Dedifferentiated amniotic fluid mesenchymal stem cell (primary cell): Measurements from ENCODE around the gene TRMT61A.

Experiments
- DNase-seq: peaks from one replicate; pipeline ENCODE4 v3.0.0-alpha.2; 2016; ENCODE audit errors: extremely low spot score

The TRMT61A gene

DNA sequence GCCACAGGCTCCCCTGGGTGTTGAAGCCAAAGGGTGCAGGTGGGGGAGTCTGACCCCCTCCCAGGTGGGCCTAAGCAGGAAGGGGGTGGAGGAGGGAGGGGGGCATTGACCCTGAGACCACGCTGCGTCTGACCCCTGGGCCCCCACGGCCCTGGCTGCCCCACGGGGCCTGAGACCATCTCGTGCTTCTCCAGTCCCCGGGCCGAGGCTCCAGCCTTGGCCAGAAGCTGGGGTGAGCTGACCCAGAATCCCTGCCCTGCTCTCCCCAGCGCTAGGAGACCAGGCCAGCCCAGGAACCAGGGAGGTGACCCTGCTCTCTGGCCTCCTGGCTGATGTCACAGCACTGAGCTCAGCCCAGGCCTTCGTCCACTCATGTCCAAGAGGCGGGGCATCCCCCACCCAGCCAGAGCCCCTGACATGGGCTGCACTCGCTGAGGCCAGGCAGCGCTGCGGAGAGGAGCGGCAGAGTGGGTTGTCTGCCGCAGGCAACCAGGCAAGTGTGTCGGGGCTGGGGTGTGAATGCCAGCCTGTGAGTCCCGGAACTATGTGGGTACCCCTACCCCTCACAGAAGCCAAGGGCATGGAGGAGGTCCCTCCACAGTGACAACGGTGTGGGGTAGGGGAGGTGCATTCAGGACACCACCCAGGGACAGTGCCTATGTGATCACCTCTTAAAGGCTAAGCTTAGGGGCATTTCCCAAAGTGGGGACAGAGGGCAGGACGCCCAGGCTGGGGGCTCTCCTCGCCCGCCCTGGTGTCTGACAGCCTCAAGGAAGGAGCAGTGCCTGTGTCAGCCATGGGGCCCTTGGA, 6.3 kb downstream of the TRMT61A start:
- DNase-seq = no peak

DNA sequence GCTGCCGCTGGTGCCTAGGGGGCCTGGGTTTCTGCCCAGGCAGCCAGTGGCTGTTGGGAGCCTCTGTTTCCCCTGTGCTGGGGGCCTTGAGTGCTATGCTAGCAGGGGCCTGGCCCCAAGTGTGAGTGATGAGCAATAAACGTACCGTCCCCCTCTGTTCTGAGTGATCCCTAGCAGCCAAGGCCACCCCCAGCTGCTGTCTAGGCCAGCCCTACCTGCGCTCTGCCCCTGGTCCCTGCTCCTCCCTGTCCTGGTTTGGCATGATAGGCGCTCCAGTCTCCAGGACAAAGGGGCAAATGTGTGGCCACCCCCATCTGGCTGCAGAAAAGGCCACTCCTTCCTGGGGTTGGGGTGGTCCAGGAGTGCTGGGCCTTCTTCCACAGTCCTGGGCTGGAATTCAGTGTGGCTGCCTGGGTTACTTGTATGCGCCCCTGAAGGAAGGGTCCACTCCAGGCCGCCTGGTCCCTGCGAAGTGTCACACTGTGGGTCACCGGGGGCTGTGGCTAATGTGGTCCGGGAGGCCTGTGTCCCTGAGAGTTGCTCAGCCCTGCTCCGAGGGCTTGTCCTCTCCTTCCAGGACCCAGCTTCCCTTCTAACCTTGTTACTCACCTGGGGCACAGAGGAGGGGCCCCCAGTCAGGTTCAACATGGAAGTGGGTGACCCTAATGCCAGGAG, 7.0 kb downstream of the TRMT61A start:
- no peak for DNase-seq

GRCh38 chr14:103536693-103537092, 7.7 kb downstream of the TRMT61A start:
- DNase-seq = no peak

DNA sequence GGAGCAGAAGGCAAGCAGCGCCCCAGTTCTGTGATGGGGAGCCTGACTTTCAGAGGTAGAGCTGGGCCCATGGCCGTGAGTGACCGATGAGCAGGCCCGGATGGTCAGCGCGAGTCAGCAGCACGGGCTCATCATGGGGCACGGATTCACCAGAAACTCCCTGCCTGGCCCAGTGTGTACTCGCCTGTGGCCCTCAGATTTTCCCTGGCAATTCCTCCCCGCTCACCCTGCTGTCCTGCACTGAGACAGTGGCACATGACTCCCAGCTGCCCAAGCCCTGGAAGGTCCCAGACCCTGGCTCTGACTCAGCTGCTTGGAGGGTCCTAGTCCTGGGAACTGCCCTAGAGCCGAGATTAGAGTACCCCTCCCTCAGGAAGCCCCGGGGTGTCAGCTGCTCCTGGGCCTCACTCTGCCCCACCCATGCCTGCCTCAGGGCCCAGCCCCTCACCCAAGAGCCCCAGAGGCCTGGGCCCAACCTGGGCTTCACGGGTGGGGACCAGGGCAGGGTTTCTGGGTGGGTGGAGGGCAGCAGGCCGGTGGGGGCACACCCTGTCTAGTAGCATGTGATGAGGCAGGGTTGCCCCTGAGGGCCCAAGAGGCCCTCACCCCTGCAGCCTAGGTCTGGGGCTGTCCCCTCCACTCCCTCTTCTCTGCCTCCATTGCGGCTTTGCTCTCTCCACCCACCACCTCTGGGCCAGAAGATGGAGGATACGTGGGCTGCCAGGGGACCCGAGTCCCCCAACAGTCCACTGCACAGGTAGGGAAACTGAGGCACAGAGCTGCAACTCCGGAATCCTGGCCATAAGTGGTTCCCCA, 8.4 kb downstream of the TRMT61A start:
- DNase-seq = no peak

GRCh38 chr14:103538291-103539055, 9.5 kb downstream of the TRMT61A start:
- DNase-seq = no peak

- no peak for DNase-seq
These were observed 10.2 kb downstream of the TRMT61A start for GRCh38 chr14:103539056-103539825.

GRCh38 chr14:103540821-103541708, 12.1 kb downstream of the TRMT61A start:
- no peak for DNase-seq

DNA sequence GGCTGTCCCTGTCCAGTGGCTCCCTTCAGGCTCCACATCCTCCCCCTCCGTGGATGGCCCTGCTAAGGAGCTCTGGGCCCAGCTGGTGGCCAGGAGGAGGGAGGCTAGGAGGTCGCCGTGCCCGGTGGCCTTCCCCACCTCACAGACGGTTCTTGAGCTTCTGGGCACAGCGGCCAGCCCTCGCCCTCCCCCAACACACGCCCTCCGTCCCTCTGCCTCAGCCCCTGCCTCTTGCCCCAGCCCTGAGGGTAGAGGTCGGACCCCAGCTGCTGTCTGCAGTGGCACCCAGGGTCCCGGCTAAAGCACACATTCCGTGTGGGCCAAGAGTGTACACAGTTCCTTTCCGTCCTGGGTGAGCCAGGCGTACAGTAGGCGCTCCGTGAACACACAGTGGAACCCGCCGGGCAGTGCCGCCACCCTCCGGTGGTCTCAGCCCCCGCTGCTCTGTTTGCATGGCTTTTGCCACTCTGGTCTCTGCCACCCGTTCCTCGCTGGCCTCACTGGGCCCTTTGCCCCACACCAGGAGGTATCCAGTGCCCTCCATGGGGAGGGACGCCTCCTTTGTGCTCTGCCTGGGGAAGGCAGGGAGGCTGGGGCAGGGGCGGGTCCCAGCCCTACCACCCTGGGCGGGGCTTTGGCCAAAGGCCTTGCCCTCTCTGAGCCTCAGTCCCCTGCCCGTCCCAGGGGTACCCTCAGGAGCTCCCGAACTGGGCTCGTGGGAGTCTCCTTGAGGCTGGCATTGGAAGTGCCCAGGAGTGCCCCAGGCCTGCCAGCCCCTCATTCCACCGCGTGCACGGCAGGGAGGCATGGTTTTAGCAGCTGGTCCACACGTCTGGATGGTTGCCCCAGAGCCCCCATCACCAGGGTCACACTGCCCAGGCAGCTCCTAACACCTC, 13.0 kb downstream of the TRMT61A start:
- DNase-seq = no peak

DNA sequence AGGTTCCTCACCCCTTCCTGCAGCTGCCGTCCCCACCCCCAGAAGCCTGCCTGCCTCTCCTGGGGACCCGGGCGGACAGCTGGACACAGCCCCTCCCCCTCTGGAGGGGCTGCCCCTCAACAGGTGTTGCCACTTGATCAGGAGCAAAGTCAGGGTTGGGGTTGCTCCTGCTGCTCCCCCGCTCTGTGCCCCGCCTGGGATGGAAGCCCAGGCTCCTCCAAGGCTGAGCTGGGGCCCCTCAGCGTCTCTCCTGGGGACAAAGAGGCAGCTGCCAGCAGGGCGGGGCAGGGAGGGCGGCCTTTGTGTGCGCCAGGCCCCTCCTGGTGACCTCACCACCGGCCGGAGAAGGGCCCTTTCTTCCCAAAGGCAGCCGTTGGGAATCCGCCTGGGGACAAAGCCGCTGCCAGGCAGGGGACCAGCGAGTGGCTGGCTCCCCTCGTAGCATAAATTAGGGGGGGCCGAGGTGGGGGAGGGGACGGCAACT, 13.7 kb downstream of the TRMT61A start:
- DNase-seq = no peak

DNA sequence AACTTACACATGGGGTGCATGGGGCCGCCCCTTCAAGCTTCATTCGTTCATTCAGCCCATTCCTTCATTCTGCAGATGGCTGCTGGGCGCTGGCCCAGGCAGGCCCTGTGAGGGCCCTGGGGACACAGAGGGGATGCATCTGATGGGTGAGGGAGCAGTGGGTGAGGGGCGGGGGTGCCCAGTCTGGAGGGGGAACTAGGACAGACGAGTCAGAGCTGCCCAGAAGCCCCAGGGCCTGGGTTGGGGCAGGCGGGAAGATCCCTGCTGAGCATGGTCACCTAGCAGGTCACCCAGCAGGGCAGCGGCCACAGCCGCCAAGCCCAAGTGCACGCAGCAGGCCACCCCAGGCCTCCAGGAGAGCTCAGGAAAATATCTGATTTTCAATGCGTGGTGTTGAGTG, 14.1 kb downstream of the TRMT61A start:
- no peak for DNase-seq

DNA sequence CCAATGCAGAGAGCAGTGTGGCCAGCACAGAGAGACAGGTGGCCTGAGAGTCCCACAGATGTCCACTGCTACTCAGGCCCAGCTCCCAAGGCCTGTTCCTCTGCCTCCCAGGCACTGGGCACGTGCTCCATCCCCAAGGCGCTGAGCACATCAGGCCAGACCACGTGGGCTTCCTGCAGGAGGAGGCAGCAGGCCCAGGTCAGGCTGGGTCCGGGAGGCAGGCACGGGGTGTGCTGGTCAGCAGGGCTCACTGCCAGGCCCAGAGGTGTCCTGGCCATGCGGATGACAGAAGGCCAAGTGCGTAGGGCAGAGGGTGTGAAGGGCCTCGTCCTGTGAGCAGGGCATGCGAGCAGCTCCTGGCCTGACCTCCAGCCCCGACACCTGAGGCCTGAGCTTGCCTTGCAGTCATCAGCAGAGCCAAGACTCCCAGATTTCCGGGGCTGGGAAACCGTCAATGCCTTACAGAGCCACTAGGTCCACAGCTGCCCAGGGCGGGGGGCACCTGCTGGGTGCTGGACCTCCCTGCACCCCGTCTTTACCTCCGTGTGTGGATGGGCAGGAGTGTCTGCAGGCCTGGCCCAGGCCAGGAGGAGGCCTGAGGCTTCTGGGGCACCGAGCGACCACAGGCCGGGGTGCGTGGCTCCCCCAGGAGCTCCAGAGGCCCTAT, 14.9 kb downstream of the TRMT61A start:
- no peak for DNase-seq

DNA sequence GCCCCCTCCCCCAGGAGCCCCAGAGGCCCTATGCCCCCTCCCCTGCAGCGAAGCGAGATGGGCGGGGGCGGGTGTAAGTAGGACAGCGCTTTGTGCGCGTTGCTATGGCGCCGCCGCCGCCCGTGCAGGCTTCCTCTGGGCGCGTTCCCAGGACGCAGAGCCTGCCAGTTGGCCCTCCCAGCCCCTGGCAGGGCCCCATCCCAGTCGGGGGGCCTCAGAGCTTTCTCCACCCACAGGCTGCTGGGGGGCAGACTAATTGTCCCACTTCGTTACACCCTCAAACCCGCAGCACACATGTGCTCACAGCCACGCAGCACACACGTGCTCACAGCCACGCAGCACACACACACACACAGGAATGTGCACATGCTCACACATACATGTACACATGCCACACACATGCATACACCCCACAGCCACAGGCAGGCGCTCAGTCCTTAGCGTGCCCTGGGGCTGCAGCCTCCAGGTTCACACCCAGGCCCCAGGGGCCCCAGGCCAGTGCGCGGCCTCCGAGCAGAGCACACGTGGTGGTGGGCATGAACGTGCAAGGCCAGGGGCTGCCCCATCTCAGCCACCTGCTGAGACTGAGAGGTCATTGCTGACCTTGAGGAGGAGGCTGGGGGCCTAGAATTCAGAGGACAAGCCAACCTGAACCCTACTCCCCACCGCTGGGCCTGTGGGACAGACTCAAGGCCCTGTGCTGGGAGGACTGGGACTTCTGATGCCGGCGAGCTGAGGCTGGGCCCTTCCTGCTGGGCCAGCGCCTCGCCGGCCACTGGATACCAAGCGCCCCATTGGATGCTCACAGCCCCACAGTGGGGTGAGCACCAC, 15.6 kb downstream of the TRMT61A start:
- DNase-seq = no peak

DNA sequence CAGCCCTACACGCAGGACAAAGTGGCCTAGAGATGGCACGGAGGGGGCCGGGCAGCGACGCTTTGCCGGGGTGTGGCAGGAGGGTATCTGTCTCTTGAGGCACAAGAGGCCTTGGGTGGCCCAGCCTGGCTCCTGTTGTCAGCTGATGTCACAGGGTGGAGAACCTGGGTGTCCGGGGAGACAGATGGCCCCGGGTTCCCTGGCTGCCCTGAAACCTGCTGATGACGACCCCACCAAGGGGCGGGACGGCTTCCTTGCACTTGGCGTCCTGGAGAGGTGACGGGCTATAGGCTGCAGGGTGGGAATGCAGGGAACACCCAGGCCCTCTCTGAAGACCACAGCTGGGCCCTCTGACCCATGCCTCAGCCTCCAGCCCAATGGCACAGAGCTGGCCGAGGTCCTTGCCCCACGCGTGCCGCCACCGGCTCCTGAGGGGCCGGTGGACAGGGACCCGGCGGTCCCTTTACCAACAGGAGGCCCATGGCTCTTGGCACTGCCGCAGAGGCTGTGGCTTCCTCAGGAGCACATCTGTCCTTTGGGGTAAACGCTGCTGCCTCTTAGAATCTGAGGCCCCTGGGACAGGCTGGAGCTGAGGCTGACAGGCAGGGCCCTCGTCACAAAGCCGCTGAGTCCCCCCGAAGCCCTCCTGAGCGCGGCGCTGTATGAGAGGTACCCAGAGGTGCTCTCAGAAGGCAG, 16.4 kb downstream of the TRMT61A start:
- no peak for DNase-seq

DNA sequence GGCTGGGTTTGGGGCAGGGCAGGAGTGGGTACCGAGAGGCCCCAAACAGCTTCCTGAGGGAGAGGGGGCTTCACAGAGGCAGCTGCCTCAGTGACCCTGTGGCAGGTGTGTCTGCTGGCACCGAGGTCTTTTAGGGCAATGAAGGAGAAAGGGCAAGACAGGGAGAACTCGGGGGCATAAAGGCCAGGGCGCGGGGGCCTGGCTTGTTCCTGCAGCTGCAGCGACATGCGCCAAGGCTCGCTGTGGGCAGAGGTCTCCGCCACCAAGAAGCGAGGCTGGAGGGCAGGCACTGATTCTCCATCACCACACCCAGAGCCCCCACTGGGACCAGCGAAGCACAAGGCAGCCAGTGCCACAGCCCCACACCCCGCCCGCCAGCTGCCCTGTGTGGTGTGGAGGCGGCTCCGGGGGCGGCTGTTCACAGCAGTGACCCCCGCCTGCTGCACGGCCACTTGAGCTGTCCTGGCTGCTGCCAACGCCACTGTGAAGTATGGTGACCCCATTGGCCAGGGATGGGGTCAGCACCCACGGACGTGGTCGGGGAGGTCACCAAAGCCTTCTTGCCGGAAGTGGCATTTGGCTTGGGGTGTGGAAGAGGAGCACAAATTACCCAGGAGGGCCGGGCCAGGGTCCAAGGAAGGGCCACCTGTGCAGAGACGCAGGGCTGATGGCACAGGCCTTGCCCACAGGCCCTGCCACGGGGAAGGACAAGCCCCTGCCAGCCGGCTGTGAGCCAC, 17.1 kb downstream of the TRMT61A start:
- no peak for DNase-seq

GRCh38 chr14:103546652-103547454, 17.9 kb downstream of the TRMT61A start:
- DNase-seq = no peak
